GM10266 (cell line): ENCODE measurements around the gene ELP2.

Experiments
- DNase-seq: peaks from one replicate; pipeline ENCODE4 v3.0.0; 2012; ENCODE audit errors: extremely low spot score
- TF ChIP-seq, protein P1 (sequence below): IDR thresholded peaks from 2 replicates; pipeline ENCODE4 v1.5.1; 2012; ENCODE audit warnings: mild to moderate bottlenecking, low read depth; ENCODE audit not compliant: control insufficient read depth, insufficient read depth; ENCODE audit errors: missing control alignments

Gene ELP2

DNA sequence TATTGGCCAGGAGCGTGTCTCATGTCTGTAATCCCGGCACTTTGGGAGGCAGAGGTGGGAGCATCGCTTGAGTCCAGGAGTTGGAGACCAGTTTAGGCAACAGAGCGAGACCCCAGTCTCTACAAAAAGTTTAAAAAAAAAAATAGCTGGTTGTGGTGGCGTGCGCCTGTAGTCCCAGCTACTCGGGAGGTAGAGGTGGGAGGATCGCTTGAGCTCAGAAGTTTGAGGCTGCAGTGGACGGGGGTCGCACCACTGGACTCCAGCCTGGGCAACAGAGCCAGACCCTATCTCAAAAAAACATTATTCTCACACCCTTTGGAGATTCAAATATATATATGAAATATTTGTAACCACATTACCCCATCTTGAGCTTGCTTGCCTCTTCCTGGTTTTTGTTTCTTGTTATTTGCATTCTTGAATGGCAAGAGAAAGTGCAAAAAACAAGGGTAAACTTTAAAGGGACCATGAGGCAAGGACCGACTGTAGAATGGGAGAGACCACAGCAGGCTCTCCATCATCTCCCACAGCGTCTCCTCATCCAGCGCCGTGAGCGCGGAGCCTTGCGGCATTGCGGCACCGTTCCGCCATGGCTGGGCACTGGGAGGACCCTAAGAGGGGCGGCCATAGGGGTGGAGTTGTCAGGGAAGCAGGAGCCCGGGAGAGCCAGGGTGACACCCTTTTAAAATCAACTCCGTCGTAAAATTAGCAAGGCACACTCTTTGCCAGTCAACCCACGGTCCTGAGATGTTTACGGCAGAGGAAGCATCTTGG, 1.4 kb downstream of the ELP2 start:
- TF ChIP-seq, protein P1, sequence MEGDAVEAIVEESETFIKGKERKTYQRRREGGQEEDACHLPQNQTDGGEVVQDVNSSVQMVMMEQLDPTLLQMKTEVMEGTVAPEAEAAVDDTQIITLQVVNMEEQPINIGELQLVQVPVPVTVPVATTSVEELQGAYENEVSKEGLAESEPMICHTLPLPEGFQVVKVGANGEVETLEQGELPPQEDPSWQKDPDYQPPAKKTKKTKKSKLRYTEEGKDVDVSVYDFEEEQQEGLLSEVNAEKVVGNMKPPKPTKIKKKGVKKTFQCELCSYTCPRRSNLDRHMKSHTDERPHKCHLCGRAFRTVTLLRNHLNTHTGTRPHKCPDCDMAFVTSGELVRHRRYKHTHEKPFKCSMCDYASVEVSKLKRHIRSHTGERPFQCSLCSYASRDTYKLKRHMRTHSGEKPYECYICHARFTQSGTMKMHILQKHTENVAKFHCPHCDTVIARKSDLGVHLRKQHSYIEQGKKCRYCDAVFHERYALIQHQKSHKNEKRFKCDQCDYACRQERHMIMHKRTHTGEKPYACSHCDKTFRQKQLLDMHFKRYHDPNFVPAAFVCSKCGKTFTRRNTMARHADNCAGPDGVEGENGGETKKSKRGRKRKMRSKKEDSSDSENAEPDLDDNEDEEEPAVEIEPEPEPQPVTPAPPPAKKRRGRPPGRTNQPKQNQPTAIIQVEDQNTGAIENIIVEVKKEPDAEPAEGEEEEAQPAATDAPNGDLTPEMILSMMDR, result no peak
- DNase-seq, result no peak

DNA sequence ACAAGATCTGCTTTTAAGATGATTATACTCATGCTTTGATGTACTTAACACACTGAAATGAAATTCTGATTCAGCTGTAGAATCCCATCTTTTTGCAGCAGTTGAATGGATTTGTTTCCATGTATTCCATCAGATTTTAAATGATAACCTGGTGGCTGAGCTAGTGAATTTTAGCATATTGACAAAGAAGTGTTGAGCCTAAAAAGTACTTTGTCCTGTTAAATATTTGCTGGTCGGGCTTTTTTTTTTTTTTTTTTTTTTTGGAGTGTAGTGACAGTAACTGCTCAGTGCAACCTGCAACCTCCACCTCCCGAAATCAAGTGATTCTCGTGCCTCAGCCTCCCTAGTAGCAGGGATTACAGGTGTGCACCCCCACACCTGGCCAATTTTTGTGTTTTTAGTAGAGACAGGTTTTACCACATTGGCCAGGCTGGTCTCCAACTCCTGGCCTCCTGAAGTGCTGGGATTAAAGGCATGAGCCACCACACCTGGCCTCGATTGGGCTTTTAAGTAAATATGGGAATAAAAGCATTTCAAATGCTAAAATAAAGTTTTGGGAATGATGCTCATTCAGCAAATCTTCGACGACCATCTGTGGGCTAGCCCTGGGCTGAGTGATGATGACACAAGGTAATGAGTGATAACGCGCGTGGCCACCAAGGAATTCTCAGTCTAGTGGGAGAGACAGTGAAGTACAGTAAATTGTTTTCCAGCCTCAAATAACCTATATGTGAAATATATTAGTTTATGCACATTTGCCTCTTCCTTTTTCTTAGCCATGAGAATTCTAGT, 2.2 kb downstream of the ELP2 start:
- TF ChIP-seq, protein P1, result no peak
- DNase-seq, result no peak

DNA sequence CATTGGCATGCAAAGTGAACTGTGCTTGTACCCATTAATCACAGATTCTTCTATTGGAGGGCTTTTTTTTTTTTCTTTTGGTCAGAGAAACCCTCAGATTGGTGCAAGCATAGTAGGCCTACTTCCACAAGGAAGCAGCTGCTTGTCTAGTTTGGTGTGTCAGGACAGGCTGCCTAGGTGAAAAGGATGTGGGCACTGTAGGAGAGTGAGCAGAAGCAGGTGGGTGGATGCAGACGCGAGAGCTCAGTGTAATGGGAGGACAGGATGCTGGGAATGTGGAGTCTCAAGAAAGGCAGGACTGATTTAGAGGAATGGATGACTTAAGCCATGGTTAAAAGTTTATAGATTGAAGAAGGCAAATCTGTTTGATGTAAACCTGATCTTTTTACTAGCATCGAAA, 3.1 kb downstream of the ELP2 start:
- TF ChIP-seq, protein P1, result no peak
- DNase-seq, result no peak

DNA sequence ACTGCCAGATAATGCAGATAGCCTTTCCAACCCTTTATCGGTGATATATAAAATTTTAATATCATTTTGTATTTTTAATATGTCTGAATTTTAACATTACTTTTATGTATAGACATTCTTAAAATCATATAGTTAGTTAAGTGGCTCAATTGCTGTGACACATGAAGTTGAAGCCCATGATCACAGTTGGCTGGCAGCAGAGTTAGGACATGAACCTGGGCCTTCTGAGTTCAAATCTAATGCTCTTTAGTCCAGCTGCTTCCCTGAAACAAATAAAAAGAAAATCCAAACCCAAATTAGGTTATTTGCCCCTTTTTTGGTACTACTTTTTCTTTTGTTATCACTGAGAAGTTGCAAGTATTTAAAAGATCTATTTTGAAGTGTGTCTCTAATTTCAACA, 5.6 kb downstream of the ELP2 start:
- DNase-seq, result no peak
- TF ChIP-seq, protein P1, result no peak

DNA sequence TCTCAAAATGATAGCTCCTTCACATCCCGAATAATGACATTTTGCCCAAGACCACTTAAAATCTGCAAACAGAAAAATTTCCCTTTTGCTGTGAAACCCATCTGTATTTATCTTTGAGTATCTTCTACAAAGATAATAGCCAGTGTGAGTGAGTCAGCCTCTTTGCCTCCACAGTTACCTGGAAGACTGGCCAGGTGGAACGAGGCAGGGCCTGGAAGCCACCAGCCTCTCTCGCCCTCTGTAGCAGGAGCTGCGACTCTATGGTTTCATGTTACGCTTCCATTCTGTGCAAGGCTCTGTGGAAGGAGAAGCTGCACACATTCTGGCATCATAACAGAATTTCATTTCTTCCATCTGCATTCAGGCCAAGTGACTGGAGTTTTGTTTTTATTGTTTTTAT, 9.5 kb downstream of the ELP2 start:
- no peak for DNase-seq
- TF ChIP-seq, protein P1, result no peak

DNA sequence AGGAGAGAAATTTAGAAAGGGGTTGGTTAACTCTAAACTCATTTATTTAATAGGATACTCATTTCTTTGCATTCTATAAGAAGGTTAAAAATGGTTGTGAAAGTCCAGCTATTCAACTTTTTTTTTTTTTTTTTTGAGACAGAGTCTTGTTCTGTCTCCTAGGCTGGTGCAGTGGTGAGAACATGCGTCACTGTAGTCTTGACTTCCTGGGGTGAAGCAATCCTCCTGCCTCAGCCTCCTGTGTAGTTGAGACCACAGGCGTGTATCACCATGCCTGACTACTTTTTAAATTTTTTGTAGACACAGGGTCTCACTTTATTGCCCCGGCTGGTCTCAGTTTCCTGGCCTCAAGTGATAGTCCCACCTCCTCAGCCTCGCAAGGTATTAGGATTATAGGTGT, 11.9 kb downstream of the ELP2 start:
- no peak for DNase-seq
- TF ChIP-seq, protein P1, result no peak

DNA sequence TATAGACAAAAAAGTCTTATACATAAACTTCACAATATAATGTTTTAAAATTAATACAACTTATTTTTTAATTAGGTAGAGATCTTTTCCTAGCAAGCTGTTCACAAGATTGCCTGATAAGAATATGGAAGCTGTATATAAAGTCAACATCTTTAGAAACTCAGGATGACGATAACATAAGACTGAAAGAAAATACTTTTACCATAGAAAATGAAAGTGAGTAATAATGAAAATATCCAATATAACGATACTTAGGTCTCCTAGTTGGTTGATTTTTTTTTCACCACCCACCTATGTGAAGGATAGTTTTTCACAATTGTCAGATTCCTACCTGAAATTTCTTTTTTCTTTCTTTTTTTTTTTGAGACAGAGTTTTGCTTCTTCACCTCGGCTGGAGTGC, 13.1 kb downstream of the ELP2 start:
- TF ChIP-seq, protein P1, result no peak
- peak; percentile 9 for DNase-seq
